ENCODE results near the gene SIRT2. TPM values are rescaled to one million over a fixed set of nuclear protein-coding genes. Genes with fewer than 3 reads are reported as not detected.

SIRT2 gene
- total RNA-seq, 4 donors from 2014 or later, result 39.8 to 71.5 (median 52.7) TPM

DNA sequence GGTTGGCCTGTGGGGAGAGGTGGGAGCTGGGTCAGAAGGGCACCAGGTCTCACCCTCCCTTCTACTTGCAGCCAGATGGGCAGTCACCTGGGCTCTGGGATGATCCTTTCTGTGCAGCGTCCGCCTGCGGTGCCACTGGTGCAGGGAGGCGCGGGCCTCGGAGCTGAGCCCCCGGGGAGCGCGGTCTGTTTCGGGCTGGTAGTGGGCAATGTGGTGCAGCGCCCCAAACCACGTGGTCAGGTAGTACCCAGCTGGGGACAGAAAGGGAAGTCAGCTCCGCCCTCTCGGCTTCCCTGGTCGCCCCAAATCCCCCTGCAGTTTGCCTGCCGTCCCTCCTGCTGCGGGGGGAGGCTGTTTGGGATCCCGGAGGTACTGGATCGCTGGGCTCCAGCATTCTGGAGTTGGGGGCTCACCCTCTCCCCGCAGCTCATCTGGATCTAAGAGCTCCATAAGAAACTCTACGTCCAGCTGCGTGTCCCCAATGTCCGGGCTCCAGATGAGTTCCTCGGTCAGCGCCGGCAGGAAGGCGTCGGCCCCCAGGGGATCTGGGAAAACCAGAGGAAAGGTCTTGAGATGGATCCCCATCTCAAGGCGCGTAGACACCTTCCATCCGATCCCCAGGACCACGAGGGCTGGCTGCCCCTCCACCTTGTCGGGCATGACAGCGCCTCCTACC, 30.1 kb downstream of the SIRT2 start:
- 2 to 46% methylated on average over 10 to 12 of the region's 34 CpGs for WGBS, 2 donors
- DNase-seq, result no peak
- TF ChIP-seq CTCF (IDR thresholded peaks at IDR 0.05) (no peak), POLR2A (IDR thresholded peaks at IDR 0.05) (no peak)

DNA sequence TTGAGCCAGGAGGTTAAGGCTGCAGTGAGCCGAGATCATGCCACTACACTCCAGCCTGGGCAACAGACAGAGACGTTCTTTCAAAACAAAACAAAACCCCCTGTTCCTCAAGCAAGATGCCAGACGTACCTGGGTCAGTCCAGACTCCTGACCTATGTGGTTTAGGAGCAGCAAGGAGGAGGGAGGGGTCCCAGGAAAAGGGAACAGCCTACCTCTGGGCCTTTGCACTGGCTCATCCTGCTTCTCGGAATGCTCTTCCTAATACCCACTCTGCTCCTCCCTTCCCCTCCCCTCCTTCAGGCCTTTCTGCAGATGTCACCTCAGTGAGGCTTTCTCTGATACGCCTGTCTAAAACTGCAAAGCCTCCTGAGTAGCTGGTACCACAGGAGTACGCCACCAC, 30.9 kb downstream of the SIRT2 start:
- no peak for DNase-seq
- no peaks in the 10 kb centered on the region for H3K27me3 ChIP-seq
- H3K9me3 ChIP-seq, result no peaks in the 10 kb centered on the region
- H3K36me3 ChIP-seq, result no peaks in the 10 kb centered on the region
- peaks cover 21 to 63% (median 34%) of the 10 kb centered on the region in 3 donors for H3K4me1 ChIP-seq
- intact Hi-C loops (cut with DNase I), result no loop called here
- H3K4me3 ChIP-seq, result peak overlapping the region in 1 of 4 donors; percentile 54
- peak overlapping the region in 2 of 4 donors; percentile 65 to 67 for H3K27ac ChIP-seq
- TF ChIP-seq POLR2A (IDR thresholded peaks at IDR 0.05) (no peak), CTCF (IDR thresholded peaks at IDR 0.05) (no peak)
- WGBS, 2 donors, result 86 to 92% methylated on average over 6 of the region's 6 CpGs

More for the DNA sequence above, 30.1 kb downstream of the SIRT2 start:
- H3K27me3 ChIP-seq, result no peaks in the 10 kb centered on the region
- peaks cover 18 to 61% (median 30%) of the 10 kb centered on the region in 3 donors for H3K4me1 ChIP-seq
- H3K4me3 ChIP-seq, result peak overlapping the region; percentile 30 to 65 (median 52)
- H3K9me3 ChIP-seq, result no peaks in the 10 kb centered on the region
- H3K27ac ChIP-seq, result peak overlapping the region; percentile 37 to 67 (median 56)
- no peaks in the 10 kb centered on the region for H3K36me3 ChIP-seq
- intact Hi-C loops (cut with DNase I), result no loop called here

- Histone ChIP-seq H3K9me3 (no peaks in the 10 kb centered on the region), H3K27ac (no peak overlapping the region), H3K36me3 (no peaks in the 10 kb centered on the region), H3K27me3 (no peaks in the 10 kb centered on the region), H3K4me1 (peaks cover 33 to 70% (median 45%) of the 10 kb centered on the region in 3 donors), H3K4me3 (no peak overlapping the region)
- WGBS, 2 donors, result 81 to 82% methylated on average over 8 to 10 of the region's 10 CpGs
- TF ChIP-seq CTCF (IDR thresholded peaks at IDR 0.05) (no peak), POLR2A (IDR thresholded peaks at IDR 0.05) (no peak)
- intact Hi-C loops (cut with DNase I), result no loop called here
- DNase-seq, result no peak
Observed at GRCh38 chr19:38867171-38867780, 32.1 kb downstream of the SIRT2 start.

DNA sequence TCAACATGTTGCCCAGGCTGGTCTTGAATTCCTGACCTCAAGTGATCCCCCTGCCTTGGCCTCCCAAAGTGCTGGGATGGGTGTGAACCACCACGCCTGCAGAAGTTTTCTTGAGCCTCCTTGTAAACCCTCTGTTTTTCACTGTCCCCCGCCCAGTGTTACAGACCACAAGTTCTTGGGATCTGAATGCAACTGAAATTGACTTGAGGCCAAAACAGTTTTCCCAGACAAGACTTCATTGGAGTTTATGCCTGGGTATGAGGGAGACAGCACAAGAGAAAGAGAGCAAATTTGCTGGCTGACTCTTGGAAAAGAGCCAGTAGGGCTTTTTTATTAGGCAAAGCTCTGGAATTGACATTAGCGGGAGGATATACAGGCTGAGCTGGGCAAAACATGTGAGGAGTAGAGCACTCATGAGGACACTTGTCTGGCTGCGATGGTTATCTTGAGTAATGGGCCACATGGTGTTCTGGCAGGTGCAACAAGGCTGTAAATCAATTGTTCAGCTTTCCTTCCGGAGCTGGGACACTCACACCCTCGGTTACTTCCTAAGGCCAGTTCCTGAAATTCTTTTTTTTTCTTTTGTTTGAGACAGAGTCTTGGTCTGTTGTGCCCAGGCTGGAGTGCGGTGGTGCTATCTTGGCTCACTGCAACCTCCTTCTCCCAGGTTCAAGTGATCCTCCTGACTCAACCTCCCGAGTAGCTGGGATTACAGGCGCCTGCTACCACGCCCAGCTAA, 36.9 kb downstream of the SIRT2 start:
- DNase-seq, result no peak

More for the DNA sequence above, 36.9 kb downstream of the SIRT2 start:
- Histone ChIP-seq H3K27me3 (no peaks in the 10 kb centered on the region), H3K4me1 (peaks cover 27 to 56% (median 34%) of the 10 kb centered on the region in 3 donors), H3K4me3 (no peak overlapping the region), H3K36me3 (no peaks in the 10 kb centered on the region), H3K9me3 (no peaks in the 10 kb centered on the region), H3K27ac (peak overlapping the region; percentile 46 to 88 (median 72))
- 28 to 44% methylated on average over 8 to 9 of the region's 10 CpGs for WGBS, 2 donors
- intact Hi-C loops (cut with DNase I), result no loop called here
- TF ChIP-seq CTCF (IDR thresholded peaks at IDR 0.05) (no peak), POLR2A (IDR thresholded peaks at IDR 0.05) (no peak)
